ENCODE results near the gene LRRFIP1. TPM values are rescaled to one million over a fixed set of nuclear protein-coding genes. Genes with fewer than 3 reads are reported as not detected.
A peak's percentile ranks its signal among the peaks of the same experiment; 100 is the strongest.

LRRFIP1 gene
- total RNA-seq, 1 donor, result 64.3 TPM

DNA sequence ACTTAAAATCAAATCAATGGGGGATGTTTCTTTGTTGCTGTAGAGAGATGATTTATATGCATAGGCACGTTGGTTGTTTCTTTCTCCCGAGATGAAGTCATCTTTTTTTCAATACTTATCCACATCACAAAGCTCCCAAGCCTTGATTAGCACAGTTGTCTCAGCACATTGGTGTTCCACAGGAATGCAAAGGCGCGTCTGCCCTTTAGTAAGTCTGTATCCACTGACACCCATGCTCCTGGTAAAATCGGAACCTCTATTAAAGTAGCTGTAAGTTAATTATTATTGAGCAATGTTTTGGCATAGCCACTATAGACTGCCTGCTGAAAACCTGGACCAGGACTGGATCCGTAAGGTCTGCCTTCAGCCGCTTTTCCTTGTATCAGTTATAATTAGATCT lies 93.6 kb downstream of the LRRFIP1 start:
- TF ChIP-seq, protein P1, sequence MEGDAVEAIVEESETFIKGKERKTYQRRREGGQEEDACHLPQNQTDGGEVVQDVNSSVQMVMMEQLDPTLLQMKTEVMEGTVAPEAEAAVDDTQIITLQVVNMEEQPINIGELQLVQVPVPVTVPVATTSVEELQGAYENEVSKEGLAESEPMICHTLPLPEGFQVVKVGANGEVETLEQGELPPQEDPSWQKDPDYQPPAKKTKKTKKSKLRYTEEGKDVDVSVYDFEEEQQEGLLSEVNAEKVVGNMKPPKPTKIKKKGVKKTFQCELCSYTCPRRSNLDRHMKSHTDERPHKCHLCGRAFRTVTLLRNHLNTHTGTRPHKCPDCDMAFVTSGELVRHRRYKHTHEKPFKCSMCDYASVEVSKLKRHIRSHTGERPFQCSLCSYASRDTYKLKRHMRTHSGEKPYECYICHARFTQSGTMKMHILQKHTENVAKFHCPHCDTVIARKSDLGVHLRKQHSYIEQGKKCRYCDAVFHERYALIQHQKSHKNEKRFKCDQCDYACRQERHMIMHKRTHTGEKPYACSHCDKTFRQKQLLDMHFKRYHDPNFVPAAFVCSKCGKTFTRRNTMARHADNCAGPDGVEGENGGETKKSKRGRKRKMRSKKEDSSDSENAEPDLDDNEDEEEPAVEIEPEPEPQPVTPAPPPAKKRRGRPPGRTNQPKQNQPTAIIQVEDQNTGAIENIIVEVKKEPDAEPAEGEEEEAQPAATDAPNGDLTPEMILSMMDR (IDR thresholded peaks at IDR 0.05; ENCODE audit: insufficient read depth, low read depth, low read length), result no peak
- peak; percentile 62 for DNase-seq (ENCODE audit: low read depth)

DNA sequence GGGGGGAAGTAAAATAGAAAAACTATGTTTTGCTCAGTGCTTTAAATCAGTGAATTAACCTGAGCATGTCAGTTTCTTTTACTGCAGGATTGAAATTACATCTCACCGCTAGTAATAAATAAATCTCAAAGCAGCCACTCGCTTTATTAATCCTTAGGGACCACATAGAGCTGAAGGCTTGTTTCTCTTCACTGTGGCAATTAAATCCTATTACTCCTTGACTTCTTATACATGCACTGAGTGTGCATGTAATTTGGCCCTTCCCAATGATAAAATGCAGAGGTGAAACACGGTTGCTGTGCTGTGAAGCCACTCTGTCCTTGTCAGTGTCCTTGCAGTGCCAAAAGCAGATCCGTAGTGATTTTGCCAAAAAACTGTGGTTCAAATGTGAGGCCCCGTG lies 94.1 kb downstream of the LRRFIP1 start:
- TF ChIP-seq, protein P1 (IDR thresholded peaks at IDR 0.05; ENCODE audit: insufficient read depth, low read depth, low read length), result no peak
- no peak for DNase-seq (ENCODE audit: low read depth)
- no peak overlapping the region for H3K4me3 ChIP-seq (ENCODE audit: low read depth, low read length)

More for the DNA sequence above, 93.6 kb downstream of the LRRFIP1 start:
- no peak overlapping the region for H3K4me3 ChIP-seq (ENCODE audit: low read depth, low read length)

DNA sequence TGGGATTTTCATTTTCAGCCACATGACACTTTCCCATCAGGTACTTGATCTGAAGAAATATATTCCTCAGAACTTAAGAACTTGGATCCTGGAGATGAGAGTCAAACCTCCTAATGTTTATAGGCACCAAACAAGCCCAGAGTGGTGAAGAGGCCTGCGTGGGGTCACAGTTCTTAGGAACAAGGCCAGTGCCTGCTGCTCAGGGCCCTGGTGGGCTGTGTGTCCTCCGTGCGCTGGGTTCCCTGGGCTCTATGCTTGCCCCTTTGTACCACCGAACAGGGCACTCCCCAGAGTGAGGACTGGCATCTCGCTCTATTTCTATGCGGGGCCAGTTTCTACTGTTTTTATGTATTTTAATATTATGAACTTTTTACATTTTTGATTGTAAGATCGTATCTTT lies 95.2 kb downstream of the LRRFIP1 start:
- no peak overlapping the region for H3K4me3 ChIP-seq (ENCODE audit: low read depth, low read length)
- DNase-seq (ENCODE audit: low read depth), result no peak
- TF ChIP-seq, protein P1 (IDR thresholded peaks at IDR 0.05; ENCODE audit: insufficient read depth, low read depth, low read length), result no peak

DNA sequence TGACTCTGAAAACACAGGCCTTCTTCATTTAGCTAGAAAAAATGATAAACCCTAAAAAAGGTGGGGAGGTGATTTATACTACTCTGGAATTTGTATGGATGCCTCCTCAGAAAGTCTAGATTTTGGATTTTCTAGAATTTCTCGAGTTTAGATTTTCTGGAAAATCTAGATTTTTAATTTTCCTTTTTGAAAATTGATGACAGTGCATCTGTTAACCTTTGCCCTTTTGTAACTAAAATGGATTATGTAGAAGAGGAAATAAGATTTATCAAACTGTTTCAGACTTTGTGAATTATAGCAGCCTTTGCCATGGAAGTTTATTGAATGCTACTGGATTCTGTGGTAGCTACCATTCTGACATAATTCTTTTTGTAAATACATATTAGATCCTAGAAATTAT lies 95.6 kb downstream of the LRRFIP1 start:
- no peak for DNase-seq (ENCODE audit: low read depth)
- TF ChIP-seq, protein P1 (IDR thresholded peaks at IDR 0.05; ENCODE audit: insufficient read depth, low read depth, low read length), result no peak

DNA sequence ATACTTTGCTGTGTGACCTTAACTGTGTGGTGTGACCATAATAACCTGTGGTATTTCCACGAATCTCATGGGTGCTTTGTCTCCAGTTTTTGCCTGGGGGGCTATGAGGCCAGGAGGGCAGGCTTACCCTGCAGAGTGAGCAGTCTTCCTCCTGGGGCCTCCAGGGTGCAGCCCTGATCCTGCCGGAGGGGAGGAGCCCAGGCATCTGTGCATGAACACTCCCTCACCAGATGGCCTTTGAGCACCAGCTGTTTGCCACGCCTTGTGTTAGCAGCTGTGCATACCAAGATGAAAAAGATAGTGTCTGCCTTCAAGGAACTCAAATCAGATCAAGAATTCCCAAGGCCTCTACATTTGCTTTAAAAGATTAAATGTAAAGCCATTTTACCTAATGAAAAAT lies 96.2 kb downstream of the LRRFIP1 start:
- peak; percentile 90 for DNase-seq (ENCODE audit: low read depth)
- no peak overlapping the region for H3K4me3 ChIP-seq (ENCODE audit: low read depth, low read length)
- TF ChIP-seq, protein P1 (IDR thresholded peaks at IDR 0.05; ENCODE audit: insufficient read depth, low read depth, low read length), result peak; percentile 30

More for the DNA sequence above, 95.6 kb downstream of the LRRFIP1 start:
- H3K4me3 ChIP-seq (ENCODE audit: low read depth, low read length), result no peak overlapping the region

DNA sequence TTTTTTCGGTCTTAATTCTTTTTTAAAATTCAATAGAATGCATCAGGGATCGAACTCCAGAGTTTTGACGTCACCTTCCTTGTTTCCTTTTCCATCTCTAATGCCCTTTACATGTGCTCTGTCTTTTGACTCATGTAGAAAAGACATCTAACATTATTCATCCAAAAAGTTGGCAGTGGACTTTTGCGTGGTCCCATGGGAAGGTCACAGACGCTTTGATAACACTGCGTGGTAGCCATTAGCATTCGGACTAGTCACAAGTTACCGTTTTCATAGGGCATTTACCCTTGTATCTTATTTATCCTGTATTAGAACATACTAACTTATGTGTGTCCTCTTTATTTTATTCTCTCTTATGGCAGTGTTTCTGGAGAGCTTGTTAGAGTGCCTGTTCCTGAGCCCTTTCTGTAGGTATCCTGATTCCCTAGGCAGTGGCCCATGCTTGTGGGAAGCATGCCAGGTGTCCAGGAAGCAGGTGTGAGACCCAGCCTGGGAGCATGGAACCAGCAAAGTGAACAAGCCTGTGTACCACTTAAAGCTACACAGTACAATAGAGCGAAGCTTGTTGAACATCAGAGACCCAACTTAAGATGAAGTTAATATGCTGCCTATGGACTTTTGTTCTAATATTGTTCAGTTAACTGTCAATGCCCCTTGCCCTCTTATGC lies 97.6 kb downstream of the LRRFIP1 start:
- TF ChIP-seq, protein P1 (IDR thresholded peaks at IDR 0.05; ENCODE audit: insufficient read depth, low read depth, low read length), result no peak
- H3K4me3 ChIP-seq (ENCODE audit: low read depth, low read length), result no peak overlapping the region
- no peak for DNase-seq (ENCODE audit: low read depth)

DNA sequence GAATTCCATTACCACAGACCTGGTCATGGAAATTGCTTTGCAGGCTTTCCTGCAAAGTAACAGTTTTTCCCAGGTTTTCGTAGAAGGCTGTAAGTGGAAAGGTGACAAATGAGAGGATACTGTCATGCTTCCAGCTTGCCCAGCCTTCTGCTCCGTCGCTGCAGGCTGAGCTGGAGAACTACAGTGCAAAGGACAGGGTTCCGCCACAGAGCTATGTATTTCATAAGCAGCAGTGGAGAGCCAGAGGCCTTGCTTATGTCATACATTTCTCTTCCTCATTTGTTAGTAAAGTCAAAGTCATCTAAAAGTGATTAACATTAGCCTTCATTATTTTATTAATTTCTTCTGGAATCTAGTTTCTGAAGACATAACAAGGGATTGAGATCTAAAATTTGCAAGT lies 98.3 kb downstream of the LRRFIP1 start:
- TF ChIP-seq, protein P1 (IDR thresholded peaks at IDR 0.05; ENCODE audit: insufficient read depth, low read depth, low read length), result no peak
- no peak for DNase-seq (ENCODE audit: low read depth)
- no peak overlapping the region for H3K4me3 ChIP-seq (ENCODE audit: low read depth, low read length)
